ENCODE measurements around the gene A1BG.

The A1BG gene

DNA sequence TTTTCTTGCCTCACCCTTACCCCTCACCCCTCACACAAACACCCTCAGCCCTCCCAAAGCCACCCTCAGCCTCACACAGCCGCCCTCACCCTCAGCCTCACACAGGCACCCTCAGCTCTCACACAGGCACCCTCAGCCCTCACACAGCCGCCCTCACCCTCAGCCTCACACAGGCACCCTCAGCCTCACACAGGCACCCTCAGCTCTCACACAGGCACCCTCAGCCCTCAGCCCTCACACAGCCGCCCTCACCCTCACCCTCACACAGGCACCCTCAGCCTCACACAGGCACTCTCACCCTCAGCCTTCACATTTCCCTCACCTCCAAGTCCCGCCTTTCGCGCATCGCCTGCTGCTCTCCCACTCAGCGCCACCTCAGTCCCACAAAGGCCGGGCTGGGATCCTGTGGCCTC, 26.8 kb downstream of the A1BG start:
- TF ChIP-seq CTCF (IDR thresholded peaks at IDR 0.05; ENCODE audit: low read depth, low read length): no peak
- H3K36me3 ChIP-seq: peaks cover 11% of the 10 kb centered on the region
- H3K9me3 ChIP-seq (ENCODE audit: severe bottlenecking): no peaks in the 10 kb centered on the region
- no peak for DNase-seq
- no peaks in the 10 kb centered on the region for H3K27me3 ChIP-seq (ENCODE audit: insufficient read depth, low read depth, severe bottlenecking)
- peak overlapping the region; percentile 82 for H3K27ac ChIP-seq
- peak overlapping the region; percentile 96 for H3K4me3 ChIP-seq (ENCODE audit: low read depth, low read length)

DNA sequence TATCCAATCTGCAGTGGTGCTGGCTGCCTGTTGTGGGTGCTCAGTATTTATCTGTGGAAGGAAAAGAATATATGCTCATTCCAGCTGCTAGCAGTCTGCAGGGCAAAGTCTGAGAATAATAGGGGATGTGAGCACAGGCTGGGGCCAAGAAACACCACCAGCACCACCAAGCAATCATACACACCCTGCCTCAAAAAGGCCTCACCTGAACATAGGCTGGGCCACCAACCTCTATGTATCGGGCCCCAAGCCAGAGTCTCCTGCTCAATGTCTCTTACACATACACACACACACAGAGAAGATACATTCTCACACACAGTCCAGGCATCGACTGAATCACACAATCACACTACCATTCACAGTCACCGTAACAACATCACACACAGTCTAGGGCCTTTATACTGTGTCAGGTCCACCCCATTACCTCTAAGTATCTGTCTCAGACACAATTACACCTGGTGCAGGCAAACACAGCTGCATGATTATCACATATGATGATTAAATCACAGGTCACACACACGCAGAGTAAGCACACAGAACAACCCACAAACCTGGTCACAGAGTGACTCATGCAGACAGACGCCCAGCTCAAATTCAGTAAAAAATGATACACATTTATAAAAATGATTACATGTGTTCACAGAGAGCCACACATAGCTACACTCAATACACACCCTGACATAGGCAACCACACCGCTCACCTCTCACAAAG, 27.8 kb downstream of the A1BG start:
- peak overlapping the region; percentile 96; the same call in 1 of the 2 replicates for H3K4me3 ChIP-seq (ENCODE audit: low read depth, low read length)
- no peaks in the 10 kb centered on the region for H3K27me3 ChIP-seq (ENCODE audit: insufficient read depth, low read depth, severe bottlenecking)
- no peaks in the 10 kb centered on the region for H3K9me3 ChIP-seq (ENCODE audit: severe bottlenecking)
- no peak for TF ChIP-seq CTCF (IDR thresholded peaks at IDR 0.05; ENCODE audit: low read depth, low read length)
- H3K36me3 ChIP-seq: peaks cover 11% of the 10 kb centered on the region
- H3K27ac ChIP-seq: no peak overlapping the region
- no peak for DNase-seq

DNA sequence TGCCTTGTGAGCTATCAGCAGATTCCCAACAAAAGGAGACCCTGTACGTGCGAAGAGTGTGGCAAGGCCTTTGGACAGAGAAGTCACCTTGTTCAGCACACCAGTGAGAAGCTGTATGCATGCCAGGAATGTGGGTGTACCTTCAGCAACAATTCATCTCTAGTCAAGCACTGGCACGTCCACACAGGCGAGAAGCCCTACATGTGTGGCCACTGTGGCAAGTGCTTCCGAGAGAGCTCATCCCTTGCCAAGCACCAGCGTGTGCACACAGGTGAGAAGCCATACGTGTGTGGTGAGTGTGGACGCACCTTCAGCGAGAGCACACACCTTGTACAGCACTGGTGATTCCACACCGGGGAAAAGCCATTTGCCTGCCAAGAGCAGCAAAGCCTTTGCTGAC, 34.1 kb downstream of the A1BG start:
- DNase-seq: no peak
- H3K27me3 ChIP-seq (ENCODE audit: insufficient read depth, low read depth, severe bottlenecking): no peaks in the 10 kb centered on the region
- H3K27ac ChIP-seq: no peak overlapping the region
- peaks cover 19% of the 10 kb centered on the region for H3K36me3 ChIP-seq
- no peak for TF ChIP-seq CTCF (IDR thresholded peaks at IDR 0.05; ENCODE audit: low read depth, low read length)
- no peaks in the 10 kb centered on the region for H3K9me3 ChIP-seq (ENCODE audit: severe bottlenecking)
- no peak overlapping the region for H3K4me3 ChIP-seq (ENCODE audit: low read depth, low read length)

DNA sequence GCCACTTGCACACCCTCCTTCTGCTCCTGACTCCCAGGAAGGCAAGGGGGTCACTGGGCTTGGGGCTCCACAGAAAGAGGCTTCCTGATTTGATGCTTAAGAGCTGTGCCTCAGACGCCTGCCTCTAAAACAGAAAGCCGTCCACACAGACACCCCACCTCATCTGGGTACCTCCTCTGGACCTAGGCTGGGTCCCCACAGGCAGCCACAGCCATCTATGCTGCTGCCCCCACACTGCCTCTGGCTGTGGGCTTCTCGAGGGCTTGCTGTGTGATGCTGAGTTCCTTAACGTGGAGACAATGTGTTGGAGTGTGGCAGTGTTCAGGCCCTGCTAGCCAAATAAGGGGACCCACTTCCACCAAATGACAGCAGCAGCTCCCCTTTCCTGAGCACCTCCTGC, 35.0 kb downstream of the A1BG start:
- H3K4me3 ChIP-seq (ENCODE audit: low read depth, low read length): no peak overlapping the region
- no peak for TF ChIP-seq CTCF (IDR thresholded peaks at IDR 0.05; ENCODE audit: low read depth, low read length)
- H3K36me3 ChIP-seq: peaks cover 26% of the 10 kb centered on the region
- H3K27ac ChIP-seq: no peak overlapping the region
- DNase-seq: no peak
- H3K9me3 ChIP-seq (ENCODE audit: severe bottlenecking): no peaks in the 10 kb centered on the region
- no peaks in the 10 kb centered on the region for H3K27me3 ChIP-seq (ENCODE audit: insufficient read depth, low read depth, severe bottlenecking)

- H3K9me3 ChIP-seq (ENCODE audit: severe bottlenecking): no peaks in the 10 kb centered on the region
- TF ChIP-seq CTCF (IDR thresholded peaks at IDR 0.05; ENCODE audit: low read depth, low read length): no peak
- no peak overlapping the region for H3K27ac ChIP-seq
- H3K36me3 ChIP-seq: peaks cover 33% of the 10 kb centered on the region
- no peak for DNase-seq
- no peaks in the 10 kb centered on the region for H3K27me3 ChIP-seq (ENCODE audit: insufficient read depth, low read depth, severe bottlenecking)
- no peak overlapping the region for H3K4me3 ChIP-seq (ENCODE audit: low read depth, low read length)
These were observed 35.7 kb downstream of the A1BG start for GRCh38 chr19:58317476-58318072.

All from WERI-Rb-1 (cell line).